HG02973 (cell line): ENCODE results near the gene PKNOX2.

ENCODE experiments used
- ATAC-seq: cut with Tn5 transposase; IDR thresholded peaks from one replicate; pipeline ENCODE4 v1.9.1; 2021; ENCODE audit warnings: moderate library complexity; ENCODE audit not compliant: unreplicated experiment

Gene PKNOX2

DNA sequence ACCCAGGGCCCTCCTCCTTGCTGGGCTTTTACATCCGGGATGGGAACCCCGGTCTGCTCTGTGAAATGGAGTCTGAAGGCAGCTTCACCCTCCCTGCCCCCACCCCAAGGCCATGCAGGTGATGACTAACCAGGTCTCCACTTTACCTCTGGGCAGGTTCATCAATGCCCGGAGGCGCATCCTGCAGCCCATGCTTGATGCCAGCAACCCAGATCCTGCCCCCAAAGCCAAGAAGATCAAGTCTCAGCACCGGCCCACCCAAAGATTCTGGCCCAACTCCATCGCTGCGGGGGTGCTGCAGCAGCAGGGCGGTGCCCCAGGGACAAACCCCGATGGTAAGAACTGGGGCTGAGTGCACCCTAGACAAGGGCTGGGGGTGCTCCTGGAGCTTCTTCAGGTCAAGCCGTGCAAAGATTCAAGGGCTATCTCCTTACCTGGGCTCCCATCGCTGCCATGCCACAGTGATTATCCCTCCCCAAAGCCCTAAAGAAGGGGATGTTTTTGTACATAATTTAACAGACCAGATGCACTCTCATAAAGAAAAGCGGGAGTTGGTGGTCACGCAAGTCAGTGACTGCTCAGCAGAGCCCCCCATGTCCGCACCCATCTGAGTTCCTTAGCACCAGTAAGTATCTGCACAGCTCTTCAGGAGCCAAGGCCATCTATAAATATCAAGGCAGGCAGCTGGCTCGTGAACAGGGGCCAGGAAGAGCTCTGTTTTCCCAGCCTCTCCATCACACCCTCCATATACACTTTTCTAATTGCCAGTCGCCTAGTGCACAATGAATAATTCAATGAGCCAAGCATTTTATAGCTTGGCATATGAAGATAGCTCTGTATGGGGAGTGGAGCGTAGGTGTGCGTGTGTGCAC lies 265.5 kb downstream of the PKNOX2 start:
- no peak for ATAC-seq

DNA sequence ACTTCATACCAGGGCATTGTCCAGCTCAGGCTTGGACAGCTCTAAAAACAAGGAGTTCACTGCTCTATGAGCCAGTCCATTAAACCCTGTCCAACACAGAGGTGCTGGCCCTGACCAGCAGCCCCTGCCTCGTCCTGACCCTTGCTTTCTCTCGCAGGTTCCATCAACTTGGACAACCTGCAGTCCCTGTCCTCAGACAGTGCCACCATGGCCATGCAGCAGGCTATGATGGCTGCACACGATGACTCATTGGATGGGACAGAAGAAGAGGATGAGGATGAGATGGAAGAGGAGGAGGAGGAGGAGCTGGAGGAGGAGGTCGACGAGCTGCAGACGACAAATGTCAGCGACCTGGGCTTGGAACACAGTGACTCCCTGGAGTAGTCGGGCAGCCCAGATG lies 266.5 kb downstream of the PKNOX2 start:
- no peak for ATAC-seq

DNA sequence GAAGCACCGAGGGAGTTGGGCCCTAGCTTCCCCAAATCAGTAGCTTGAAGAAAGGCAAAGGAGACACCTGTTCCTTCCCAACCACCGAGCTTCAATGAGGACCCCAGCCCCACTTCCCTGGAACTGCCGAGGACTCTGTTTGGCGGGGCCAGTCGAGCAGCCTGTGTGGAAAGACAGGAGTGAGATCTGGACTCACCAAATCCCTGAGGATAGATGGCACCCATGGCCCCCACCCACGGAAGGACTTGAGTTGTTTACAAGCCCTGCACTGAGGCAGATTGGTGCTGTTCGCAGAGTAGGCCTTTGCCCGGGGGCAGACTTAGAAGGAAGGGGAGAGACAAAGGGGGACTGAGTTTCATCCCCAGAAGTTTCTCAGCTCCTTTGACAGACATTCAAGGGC lies 266.9 kb downstream of the PKNOX2 start:
- no peak for ATAC-seq

DNA sequence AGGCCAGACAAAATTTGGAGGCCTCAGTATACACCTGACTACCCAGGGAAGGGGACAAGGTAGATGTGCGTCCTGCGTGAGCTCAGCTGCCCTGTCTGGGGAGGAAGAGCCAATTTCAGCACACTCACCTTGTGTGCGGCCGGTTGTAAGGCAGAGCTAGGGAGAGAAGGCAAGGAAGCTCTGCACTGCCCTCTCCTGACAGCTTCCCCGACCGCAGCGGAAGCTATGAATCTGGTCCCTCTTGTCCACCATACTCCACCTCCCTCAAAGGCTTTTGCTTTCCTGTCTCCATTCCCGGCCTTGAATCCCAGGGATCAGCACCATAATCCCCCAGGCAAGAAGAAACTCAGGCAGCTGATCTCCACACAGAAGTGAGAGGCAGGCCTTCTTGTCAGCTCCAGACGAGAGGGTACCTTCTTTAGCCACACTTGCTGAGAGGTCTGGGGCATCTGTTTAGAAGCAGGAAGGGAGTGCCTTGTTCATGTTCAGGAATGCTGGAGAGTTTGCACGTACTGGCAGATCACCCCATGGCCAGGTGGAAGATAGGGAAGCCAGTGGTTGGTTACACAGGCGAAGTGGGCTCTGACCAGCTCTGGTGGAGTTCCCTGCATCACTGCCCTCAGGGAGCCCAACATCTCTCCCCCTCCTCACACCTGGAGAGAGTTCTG lies 269.0 kb downstream of the PKNOX2 start:
- ATAC-seq, result no peak

DNA sequence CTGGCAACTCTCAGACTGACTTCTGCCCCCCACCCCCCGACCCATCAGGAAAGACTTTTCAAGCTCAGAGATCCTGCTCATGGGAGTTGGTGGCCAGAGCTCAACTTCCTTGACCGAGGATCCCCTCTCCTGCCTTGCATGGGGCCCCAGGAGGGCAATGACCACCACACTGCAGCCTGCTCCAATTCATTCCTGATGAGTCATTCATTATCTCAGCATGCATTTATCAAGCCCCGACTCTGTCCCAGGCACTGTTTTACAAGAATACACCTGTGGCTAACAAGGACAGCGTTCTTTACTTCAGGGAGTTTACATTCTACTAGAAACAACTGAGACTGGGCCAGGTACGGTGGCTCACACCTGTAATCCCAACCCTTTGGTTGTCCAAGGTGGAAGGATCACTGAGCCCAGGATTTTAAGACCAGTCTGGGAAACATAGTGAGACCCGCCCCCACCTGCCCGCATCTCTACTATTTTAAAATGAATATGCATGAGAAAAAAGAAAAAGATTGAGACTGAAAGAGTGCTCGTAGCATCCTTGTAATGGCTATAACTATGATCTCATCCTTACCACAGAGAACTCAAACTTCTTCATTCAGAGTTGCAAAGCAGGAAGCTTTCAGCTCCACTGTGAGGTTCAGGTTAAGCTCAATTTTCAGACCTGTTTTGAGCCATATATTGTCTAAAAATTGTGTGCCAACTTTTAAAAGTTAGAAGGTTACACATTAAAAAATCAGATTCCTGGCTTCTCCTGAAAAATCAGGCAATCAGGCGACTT lies 271.1 kb downstream of the PKNOX2 start:
- no peak for ATAC-seq

DNA sequence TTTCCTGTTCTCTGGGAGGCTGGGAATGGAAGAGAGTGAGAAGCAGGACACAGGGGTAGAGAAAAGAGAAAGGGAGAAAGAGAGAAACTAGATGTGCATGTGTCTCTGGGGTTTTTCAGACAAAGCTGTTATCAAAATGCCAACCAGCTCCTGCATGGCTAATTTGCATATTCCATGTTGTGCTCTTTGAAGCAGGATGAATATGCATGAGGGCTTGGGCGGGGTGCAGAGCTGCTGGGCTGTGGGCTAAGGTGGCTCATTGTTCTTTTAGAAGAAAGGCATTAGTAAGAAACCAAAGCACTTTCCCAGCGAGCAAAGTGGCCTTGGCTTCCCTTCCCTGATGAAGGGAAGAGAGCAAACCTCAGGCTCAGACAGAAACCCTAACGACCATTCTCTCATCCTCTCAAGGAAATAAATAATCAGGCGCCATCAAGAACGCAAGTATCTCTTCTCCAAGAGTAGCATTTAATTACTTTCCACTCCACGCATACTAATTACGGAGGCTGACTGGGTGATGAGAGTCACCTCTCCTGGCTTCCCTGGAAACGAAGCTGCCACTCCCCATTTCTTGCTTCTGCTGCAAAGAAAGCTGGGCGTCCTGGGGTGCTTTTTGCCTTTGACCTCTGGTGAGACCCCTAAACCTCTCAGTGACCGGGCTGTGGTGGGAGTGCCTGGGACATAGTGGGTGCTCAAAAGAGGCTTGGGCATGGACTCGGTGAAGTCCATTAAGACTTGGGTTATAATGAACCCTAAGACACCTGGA lies 277.3 kb downstream of the PKNOX2 start:
- ATAC-seq, result no peak

DNA sequence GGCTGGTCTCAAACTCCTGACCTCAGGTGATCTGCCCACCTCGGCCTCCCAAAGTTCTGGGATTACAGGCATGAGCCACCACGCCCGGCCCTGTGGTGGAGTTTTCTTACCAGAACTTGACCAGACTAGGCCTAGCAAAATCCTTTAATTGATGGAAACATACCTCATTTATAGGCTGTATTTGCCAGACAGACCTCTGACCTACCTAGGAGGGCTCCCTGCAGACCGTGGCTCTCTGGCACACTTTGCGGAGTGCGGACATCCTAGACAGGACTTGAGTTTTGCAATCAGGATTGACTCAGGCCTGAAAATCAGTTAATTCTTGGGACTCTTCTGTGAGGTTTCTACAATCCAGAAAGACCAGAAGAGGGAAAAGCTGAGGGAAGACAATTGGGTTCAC lies 278.4 kb downstream of the PKNOX2 start:
- ATAC-seq, result no peak

DNA sequence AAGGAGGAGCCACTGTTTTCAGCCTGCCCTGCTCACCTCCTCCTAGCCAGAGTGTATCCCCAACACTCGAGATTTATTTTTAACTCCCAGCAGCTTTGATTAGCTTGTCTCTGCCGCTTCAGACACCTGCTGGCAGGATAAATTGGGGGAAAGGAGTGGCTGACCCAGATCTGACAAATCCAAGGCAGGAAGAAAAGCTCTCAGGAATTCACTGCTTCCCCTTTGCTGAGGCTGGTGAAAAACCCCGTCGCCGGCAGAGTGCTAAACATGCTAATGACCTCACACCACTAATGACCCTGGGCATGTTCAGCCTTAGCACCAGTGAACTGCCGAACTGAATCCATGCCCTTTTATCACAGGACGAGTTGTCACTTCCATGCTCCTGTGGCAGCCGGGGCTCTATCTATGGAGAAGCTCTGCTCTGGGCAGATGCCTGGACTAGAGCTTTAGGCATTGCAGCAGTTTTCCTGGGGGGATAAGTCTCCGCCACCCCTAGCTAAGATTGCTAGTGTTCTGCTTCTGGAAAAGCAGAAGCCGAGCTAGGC lies 279.3 kb downstream of the PKNOX2 start:
- ATAC-seq, result no peak

DNA sequence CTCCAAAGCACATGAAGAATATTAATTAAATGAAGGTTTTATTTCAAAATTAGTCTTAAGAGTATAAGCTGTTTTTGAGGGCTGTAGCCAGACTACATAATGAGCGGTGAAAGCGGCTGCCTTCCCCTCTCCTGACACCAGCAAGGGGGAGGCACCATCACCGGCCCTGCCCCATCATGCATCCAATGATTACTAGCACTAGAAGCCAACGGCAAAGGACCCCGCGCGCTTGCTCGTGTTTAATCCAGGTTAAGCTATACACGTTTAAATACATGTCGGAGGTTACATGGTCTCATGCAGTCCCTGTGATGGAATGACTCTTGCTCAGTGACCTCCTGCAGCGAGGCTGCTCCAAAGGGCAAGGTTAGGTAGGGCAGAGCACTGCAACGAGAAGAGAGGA lies 281.2 kb downstream of the PKNOX2 start:
- no peak for ATAC-seq

DNA sequence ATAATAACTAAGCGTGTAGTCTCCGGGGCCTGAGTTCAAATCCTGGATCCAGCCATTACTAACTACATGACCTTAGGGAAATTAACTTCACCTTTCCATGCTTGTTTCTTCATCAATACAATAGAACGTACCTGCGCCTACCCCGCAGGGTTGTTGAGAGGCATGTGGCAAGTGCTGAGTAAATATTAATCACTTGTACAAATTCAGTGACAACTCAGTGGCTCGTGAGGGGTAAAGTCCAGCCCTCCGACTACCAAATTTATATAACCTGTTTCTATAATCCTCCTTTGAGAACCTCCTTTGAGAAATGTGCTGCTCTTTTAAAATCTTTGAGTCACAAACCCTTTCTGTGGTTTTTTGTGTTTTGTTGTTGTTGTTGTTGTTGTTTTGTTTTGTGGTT lies 281.7 kb downstream of the PKNOX2 start:
- ATAC-seq, result no peak

DNA sequence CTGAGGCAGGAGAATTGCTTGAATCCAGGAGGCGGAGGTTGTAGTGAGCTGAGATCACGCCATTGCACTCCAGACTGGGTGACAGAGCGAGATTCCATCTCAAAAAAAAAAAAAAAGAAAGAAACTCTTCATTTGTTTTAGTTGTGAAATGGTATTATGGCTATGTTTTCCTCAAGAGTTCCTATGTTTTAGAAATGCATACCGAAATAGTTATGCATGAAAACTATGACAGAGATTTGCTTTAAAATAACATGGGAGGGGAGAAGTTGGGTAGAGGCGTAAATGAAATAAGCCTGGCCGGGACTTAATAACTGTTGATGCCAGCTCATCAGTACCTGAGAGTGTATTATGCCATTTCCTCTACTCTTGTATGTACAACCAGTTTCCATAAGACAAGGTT lies 283.2 kb downstream of the PKNOX2 start:
- ATAC-seq, result no peak

DNA sequence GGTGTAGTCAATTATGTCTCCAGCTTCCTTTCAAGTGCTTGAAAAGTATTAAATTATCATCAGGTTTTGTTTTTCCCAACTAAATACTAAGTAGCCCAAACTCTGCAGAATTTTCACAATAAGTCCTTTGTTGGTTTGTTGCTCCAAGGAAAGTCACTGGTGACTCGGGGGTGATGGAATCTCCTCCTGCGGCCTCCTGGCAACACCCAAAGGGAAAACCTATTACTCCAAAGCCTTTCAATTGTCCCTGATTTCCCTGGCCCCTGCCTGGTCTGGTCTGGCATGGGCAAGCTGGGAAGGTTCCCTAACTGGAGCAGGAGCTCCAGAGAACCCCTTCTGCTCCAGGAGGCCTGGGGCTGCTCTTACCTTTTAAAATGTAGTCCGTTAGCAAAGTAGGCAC lies 283.6 kb downstream of the PKNOX2 start:
- no peak for ATAC-seq

DNA sequence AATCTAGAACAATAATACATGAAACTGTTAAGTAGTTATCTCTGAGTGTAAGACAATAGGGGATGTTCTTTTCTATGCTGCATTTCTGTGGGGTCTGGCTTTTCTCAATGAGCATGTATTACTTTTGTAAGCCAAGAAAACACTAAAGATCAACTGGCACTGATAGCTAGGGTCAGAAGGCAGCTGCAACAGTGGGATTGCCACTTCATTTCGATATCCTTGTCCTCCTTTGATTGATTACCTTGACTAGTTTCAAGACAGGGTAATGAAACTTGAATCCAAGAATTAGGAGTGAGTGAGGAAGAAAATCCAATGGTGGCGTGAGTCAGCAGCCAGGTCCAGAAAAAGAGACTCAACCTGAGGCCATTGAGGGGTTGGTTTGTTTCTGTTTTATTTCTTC lies 285.0 kb downstream of the PKNOX2 start:
- ATAC-seq, result no peak

DNA sequence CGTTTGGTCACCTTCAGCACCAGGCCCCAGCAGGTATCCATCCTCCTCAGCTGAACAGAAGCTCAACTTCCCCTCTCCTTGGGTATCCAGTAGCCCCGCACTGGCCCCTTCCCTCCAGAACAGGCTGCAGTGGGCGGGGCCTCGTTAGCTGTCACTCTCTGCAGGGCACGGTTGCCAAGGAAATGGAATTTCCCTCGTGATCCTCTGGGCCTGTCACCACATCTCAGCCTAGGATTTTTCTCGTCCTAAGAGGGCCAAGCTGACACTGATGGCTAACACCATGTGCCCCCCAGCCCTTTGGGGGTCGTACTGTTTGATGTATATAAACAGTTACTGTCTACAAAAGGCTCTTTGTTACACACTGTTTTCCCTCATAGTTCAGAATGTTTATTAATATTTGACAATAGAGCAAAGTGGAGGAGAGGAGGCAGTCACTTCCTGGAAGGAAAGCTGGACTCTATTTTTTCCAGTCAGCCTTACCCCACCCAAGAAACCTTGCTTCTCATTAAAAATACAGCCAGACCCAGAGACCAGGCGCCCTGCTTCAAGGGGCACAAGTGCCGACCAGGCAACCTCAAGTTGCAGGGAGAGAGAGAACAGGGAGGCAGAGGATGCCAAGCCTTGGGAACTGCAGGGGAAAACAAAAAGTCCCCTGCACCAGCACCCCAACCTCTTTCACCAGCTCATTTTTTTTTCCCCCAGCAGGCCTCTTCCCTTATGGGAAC lies 287.0 kb downstream of the PKNOX2 start:
- ATAC-seq, result no peak

DNA sequence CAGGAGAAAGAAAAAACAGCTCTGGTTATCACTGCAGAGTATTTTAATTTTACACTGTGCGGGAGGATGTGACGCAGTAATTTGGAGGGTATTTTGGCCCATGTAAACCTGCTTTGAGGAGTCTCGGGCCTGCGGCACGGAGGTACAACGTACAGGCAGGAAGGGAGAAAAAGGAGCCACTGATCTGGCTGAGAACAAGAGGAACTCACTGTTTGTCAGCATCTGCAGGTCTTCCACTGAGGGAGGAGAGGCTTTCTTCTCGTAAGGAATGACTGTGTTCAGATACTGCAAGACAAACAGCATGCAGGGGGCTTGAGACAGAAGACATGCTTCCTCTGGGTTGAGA lies 287.5 kb downstream of the PKNOX2 start:
- no peak for ATAC-seq

DNA sequence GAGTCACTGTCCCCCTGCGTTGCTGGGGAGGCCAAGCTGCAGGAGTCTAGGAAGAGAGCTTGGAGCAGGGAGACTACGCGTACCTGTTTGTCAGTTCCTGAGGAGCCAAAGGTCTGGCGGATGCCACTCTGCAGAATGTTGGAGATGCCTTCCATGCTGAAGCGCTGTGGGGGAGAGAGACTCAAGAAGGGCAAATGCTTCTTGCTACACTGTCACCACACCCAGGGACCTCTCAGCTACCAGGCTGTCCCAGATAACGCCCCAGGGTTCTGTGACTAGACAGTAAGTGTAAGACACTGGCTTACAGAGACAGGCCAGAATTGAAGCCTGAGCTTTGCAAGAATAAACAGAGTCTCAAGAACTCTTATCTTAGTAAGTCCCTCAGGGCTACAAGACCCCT lies 289.5 kb downstream of the PKNOX2 start:
- ATAC-seq, result no peak

DNA sequence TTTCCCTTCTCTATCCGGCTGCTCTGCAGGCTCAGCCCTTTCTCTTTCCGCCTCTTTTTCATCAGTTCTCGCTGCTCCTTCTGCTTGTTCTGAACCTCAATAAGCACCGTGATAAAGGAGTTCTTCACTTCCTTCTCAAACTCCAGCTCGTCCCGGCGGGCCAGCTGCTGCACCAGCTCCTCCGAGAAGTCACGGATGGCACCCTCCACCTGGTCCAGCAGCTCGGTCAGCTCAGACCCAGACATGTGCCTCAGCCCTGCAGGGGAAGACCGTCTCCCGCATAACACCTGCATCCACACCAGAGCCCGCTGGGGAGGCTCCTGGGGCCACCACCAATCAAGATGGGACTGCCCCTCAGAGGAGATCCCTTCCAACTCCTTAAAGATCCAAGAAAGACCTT lies 291.3 kb downstream of the PKNOX2 start:
- ATAC-seq, result no peak

DNA sequence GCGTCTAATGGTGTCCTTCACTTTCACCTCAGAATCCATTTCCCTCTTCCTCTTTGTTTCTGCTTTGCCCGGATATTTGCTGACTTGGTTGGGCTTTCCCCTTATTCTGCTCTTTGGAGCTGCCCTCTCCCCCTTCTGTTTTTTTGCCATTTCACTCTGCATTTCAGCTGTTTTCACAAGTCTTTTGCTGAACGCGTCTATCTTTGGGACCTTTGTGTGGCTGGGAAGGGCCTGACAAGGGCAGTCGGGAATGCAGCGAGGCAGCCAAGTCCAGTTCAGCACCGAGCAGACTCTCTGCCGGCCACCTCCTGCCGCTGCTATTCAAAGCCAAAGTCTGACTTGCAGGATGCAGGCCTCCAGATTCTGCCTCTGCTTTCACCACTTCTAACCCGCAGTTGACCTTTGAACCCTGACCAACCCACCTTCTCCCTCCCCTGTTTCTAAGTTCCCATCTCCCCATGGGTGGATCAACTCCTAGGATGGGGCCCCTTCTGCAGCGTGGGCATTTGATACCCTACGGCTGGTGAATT lies 293.3 kb downstream of the PKNOX2 start:
- no peak for ATAC-seq

DNA sequence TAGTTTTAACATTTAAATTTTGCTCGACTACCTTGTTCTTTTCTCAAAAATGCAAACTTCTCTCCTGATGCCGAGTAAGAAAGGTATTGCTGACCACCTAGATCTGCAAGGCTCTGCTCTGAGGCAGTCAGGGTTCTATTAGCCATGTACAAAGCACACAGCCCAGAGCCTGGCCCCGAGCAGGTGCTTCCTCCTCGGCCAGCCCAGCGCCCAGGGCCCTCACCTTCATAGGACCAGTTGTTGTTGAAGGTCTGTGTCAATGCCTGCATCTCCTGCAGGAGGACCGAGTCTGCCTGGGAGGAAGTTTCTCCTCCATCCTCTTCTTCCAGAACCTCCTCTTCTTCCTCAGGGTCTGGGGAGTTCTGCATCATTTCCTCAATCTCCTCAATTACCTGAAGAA lies 295.7 kb downstream of the PKNOX2 start:
- no peak for ATAC-seq
